Naive B cell (primary cell): Measurements from ENCODE around the gene UBASH3B. TPM values are rescaled to one million over a fixed set of nuclear protein-coding genes. Genes with fewer than 3 reads are reported as not detected.

ENCODE experiments used
- ATAC-seq, 2 donors: fragments of 150-1000 bp; cut with Tn5 transposase; 2 replicates each; pipeline ENCODE4 v1.10.0; 2021; ENCODE audit warnings: low read depth in 2 of 2, mild to moderate bottlenecking in 2 of 2, moderate library complexity in 2 of 2
- DNase-seq: peaks from one replicate; pipeline ENCODE4 v3.0.0; 2022
- H3K27ac Mint-ChIP-seq, 6 donors: one replicate each; pipeline ENCODE4 v1.8.0; 2020 to 2022; ENCODE audit warnings: mild to moderate bottlenecking in 6 of 6, mixed read lengths in 6 of 6, moderate library complexity in 5 of 6, inconsistent platforms in 2 of 6
- H3K27me3 Mint-ChIP-seq, 3 donors: one replicate each; pipeline ENCODE4 v1.8.0; 2021 to 2022; ENCODE audit warnings: mixed read lengths in 3 of 3, mild to moderate bottlenecking in 1 of 3
- H3K36me3 Mint-ChIP-seq, 2 donors: one replicate each; pipeline ENCODE4 v1.8.0; 2020 to 2022; ENCODE audit warnings: mixed read lengths in 2 of 2, inconsistent platforms in 1 of 2, mild to moderate bottlenecking in 1 of 2
- H3K4me1 Mint-ChIP-seq, 3 donors: one replicate each; pipeline ENCODE4 v1.8.0; 2020 to 2022; ENCODE audit warnings: mixed read lengths in 3 of 3, inconsistent platforms in 1 of 3, mild to moderate bottlenecking in 1 of 3, moderate library complexity in 1 of 3
- H3K4me3 Mint-ChIP-seq, 8 donors: one replicate each; pipeline ENCODE4 v1.8.0; 2020 to 2022; ENCODE audit warnings: mild to moderate bottlenecking in 8 of 8, mixed read lengths in 8 of 8, moderate library complexity in 8 of 8, inconsistent platforms in 2 of 8
- H3K9me3 Mint-ChIP-seq, 7 donors: one replicate each; pipeline ENCODE4 v1.8.0; 2020 to 2022; ENCODE audit warnings: mixed read lengths in 7 of 7, mild to moderate bottlenecking in 5 of 7, inconsistent platforms in 2 of 7, moderate library complexity in 1 of 7
- polyA plus RNA-seq, 6 donors: library from polyadenylated mRNA; unstranded; fragments of 300-500 nt; fragmentation: Illumina TruSeq; gene quantifications; one replicate each; pipeline ENCODE4 v1.2.3, GENCODE V29; 2021; ENCODE audit warnings: low read depth in 6 of 6

UBASH3B gene
- polyA plus RNA-seq, 6 donors from 2014 or later = 2.2 to 5.5 (median 3.9) TPM

- Mint-ChIP-seq H3K4me1 (peaks cover 13 to 31% (median 19%) of the 10 kb centered on the region in 3 donors), H3K4me3 (no peak overlapping the region), H3K36me3 (no peaks in the 10 kb centered on the region), H3K27me3 (peaks cover 0 to 3% (median 0%) of the 10 kb centered on the region in 3 donors), H3K27ac (no peak overlapping the region), H3K9me3 (no peaks in the 10 kb centered on the region)
- DNase-seq (no peak), ATAC-seq (no peak)
These were observed 77.8 kb downstream of the UBASH3B start for GRCh38 chr11:122733318-122733717.

- Mint-ChIP-seq H3K27ac (no peak overlapping the region), H3K36me3 (no peaks in the 10 kb centered on the region), H3K4me3 (no peak overlapping the region), H3K9me3 (no peaks in the 10 kb centered on the region), H3K4me1 (peaks cover 8 to 21% (median 9%) of the 10 kb centered on the region in 3 donors), H3K27me3 (peaks cover 0 to 3% (median 0%) of the 10 kb centered on the region in 3 donors)
- ATAC-seq (no peak), DNase-seq (no peak)
These were observed 79.5 kb downstream of the UBASH3B start for GRCh38 chr11:122734848-122735496.

GRCh38 chr11:122737951-122738693 lies 82.6 kb downstream of the UBASH3B start:
- H3K27ac Mint-ChIP-seq = no peak overlapping the region
- H3K4me3 Mint-ChIP-seq = no peak overlapping the region

GRCh38 chr11:122741613-122742300 lies 86.2 kb downstream of the UBASH3B start:
- DNase-seq = no peak
- Mint-ChIP-seq H3K4me3 (no peak overlapping the region), H3K9me3 (peaks cover 0 to 5% (median 0%) of the 10 kb centered on the region in 7 donors), H3K4me1 (peaks cover 0 to 18% (median 8%) of the 10 kb centered on the region in 3 donors), H3K27ac (peak overlapping the region in 2 of 6 donors; percentile 7 to 54), H3K36me3 (no peaks in the 10 kb centered on the region), H3K27me3 (no peaks in the 10 kb centered on the region)
- ATAC-seq = no peak

More at GRCh38 chr11:122737951-122738693, 82.6 kb downstream of the UBASH3B start:
- ATAC-seq = no peak
- peaks cover 3 to 17% (median 10%) of the 10 kb centered on the region in 3 donors for H3K4me1 Mint-ChIP-seq
- no peak for DNase-seq
- H3K36me3 Mint-ChIP-seq = no peaks in the 10 kb centered on the region
- H3K9me3 Mint-ChIP-seq = no peaks in the 10 kb centered on the region
- H3K27me3 Mint-ChIP-seq = no peaks in the 10 kb centered on the region

GRCh38 chr11:122742301-122743018 lies 86.9 kb downstream of the UBASH3B start:
- H3K4me3 Mint-ChIP-seq = no peak overlapping the region
- no peak for ATAC-seq
- H3K27ac Mint-ChIP-seq = peak overlapping the region in 1 of 6 donors; percentile 58

GRCh38 chr11:122743097-122743741 lies 87.7 kb downstream of the UBASH3B start:
- H3K4me3 Mint-ChIP-seq = peak overlapping the region in 2 of 8 donors; percentile 41 to 50
- H3K9me3 Mint-ChIP-seq = peaks cover 0 to 5% (median 0%) of the 10 kb centered on the region in 7 donors
- ATAC-seq (no peak), DNase-seq (no peak)
- no peaks in the 10 kb centered on the region for H3K27me3 Mint-ChIP-seq
- H3K27ac Mint-ChIP-seq = no peak overlapping the region
- peaks cover 0 to 27% (median 13%) of the 10 kb centered on the region in 3 donors for H3K4me1 Mint-ChIP-seq
- no peaks in the 10 kb centered on the region for H3K36me3 Mint-ChIP-seq

More at GRCh38 chr11:122742301-122743018, 86.9 kb downstream of the UBASH3B start:
- Mint-ChIP-seq H3K27me3 (no peaks in the 10 kb centered on the region), H3K36me3 (no peaks in the 10 kb centered on the region), H3K9me3 (peaks cover 0 to 5% (median 0%) of the 10 kb centered on the region in 7 donors), H3K4me1 (peaks cover 0 to 25% (median 8%) of the 10 kb centered on the region in 3 donors)
- DNase-seq = no peak

GRCh38 chr11:122743949-122744348 lies 88.4 kb downstream of the UBASH3B start:
- Mint-ChIP-seq H3K36me3 (no peaks in the 10 kb centered on the region), H3K27me3 (no peaks in the 10 kb centered on the region), H3K4me3 (no peak overlapping the region), H3K9me3 (peaks cover 0 to 5% (median 0%) of the 10 kb centered on the region in 7 donors), H3K4me1 (peaks cover 0 to 34% (median 20%) of the 10 kb centered on the region in 3 donors), H3K27ac (no peak overlapping the region)
- peak; percentile 52 to 54 for ATAC-seq
- peak; percentile 75 for DNase-seq

- Mint-ChIP-seq H3K36me3 (no peaks in the 10 kb centered on the region), H3K27me3 (no peaks in the 10 kb centered on the region), H3K4me1 (peaks cover 0 to 36% (median 21%) of the 10 kb centered on the region in 3 donors), H3K4me3 (no peak overlapping the region), H3K27ac (no peak overlapping the region), H3K9me3 (peaks cover 0 to 5% (median 0%) of the 10 kb centered on the region in 7 donors)
- ATAC-seq (no peak), DNase-seq (no peak)
These were observed 88.8 kb downstream of the UBASH3B start for GRCh38 chr11:122744357-122744756.

- Mint-ChIP-seq H3K9me3 (peaks cover 0 to 5% (median 0%) of the 10 kb centered on the region in 7 donors), H3K4me1 (peaks cover 0 to 36% (median 23%) of the 10 kb centered on the region in 3 donors), H3K27ac (peak overlapping the region in 2 of 6 donors; percentile 33 to 96), H3K36me3 (no peaks in the 10 kb centered on the region), H3K27me3 (no peaks in the 10 kb centered on the region), H3K4me3 (peak overlapping the region in 1 of 8 donors; percentile 80)
- no peak for ATAC-seq
- no peak for DNase-seq
These were observed 89.6 kb downstream of the UBASH3B start for GRCh38 chr11:122745111-122745510.

GRCh38 chr11:122746050-122746478 lies 90.5 kb downstream of the UBASH3B start:
- DNase-seq (peak; percentile 88), ATAC-seq (peak; percentile 90 to 91)
- peaks cover 0 to 3% (median 0%) of the 10 kb centered on the region in 3 donors for H3K27me3 Mint-ChIP-seq
- H3K4me3 Mint-ChIP-seq = peak overlapping the region in 5 of 8 donors; percentile 34 to 80 (median 74)
- H3K36me3 Mint-ChIP-seq = no peaks in the 10 kb centered on the region
- H3K9me3 Mint-ChIP-seq = peaks cover 0 to 5% (median 0%) of the 10 kb centered on the region in 7 donors
- peaks cover 0 to 36% (median 25%) of the 10 kb centered on the region in 3 donors for H3K4me1 Mint-ChIP-seq
- peak overlapping the region in 2 of 6 donors; percentile 89 to 96 for H3K27ac Mint-ChIP-seq

- H3K4me1 Mint-ChIP-seq = peaks cover 0 to 36% (median 24%) of the 10 kb centered on the region in 3 donors
These were observed 91.2 kb downstream of the UBASH3B start for GRCh38 chr11:122746611-122747244.

GRCh38 chr11:122747351-122747781 lies 91.8 kb downstream of the UBASH3B start:
- Mint-ChIP-seq H3K9me3 (peaks cover 0 to 5% (median 0%) of the 10 kb centered on the region in 7 donors), H3K4me3 (peak overlapping the region in 2 of 8 donors; percentile 46 to 57), H3K36me3 (no peaks in the 10 kb centered on the region), H3K27me3 (peaks cover 6 to 8% (median 7%) of the 10 kb centered on the region in 3 donors), H3K27ac (peak overlapping the region in 3 of 6 donors; percentile 36 to 77 (median 46)), H3K4me1 (peaks cover 0 to 36% (median 17%) of the 10 kb centered on the region in 3 donors)
- ATAC-seq (no peak), DNase-seq (no peak)

More at GRCh38 chr11:122746611-122747244, 91.2 kb downstream of the UBASH3B start:
- H3K27ac Mint-ChIP-seq = peak overlapping the region in 2 of 6 donors; percentile 89 to 96
- H3K27me3 Mint-ChIP-seq = peaks cover 0 to 5% (median 3%) of the 10 kb centered on the region in 3 donors
- peak overlapping the region in 6 of 8 donors; percentile 21 to 80 (median 65) for H3K4me3 Mint-ChIP-seq
- no peak for DNase-seq
- no peak for ATAC-seq
- H3K9me3 Mint-ChIP-seq = peaks cover 0 to 5% (median 0%) of the 10 kb centered on the region in 7 donors
- H3K36me3 Mint-ChIP-seq = no peaks in the 10 kb centered on the region
